ENCODE results near the gene ISL1.

DNA sequence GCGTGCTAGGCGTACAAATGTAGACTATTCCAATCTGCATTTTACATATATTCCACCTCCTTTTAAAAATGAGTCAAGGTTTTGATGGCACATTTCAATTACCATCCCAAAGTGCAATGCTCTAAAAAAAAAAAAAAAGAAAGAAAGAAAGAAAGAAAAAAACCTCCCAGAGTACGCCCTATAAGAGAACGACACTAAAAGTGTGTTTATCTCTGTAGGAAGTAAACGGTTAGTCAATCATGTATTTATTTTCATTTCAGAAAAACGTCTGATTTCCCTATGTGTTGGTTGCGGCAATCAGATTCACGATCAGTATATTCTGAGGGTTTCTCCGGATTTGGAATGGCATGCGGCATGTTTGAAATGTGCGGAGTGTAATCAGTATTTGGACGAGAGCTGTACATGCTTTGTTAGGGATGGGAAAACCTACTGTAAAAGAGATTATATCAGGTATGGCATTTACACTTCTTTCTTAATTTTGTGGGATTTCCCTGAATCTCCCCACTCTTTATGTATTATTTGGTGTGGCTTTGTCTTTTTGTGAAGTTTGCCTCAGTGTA lies 1.1 kb downstream of the ISL1 start:
- no peak for TF ChIP-seq EP300 (IDR thresholded peaks at IDR 0.05; ENCODE audit: borderline replicate concordance)
- TF ChIP-seq RAD21 (IDR thresholded peaks at IDR 0.05; ENCODE audit: low read depth): no peak
- TF ChIP-seq CREB1 (IDR thresholded peaks at IDR 0.05; ENCODE audit: low read depth): no peak
- TF ChIP-seq TAF1 (IDR thresholded peaks at IDR 0.05; ENCODE audit: low read depth): no peak
- TF ChIP-seq, protein P1, sequence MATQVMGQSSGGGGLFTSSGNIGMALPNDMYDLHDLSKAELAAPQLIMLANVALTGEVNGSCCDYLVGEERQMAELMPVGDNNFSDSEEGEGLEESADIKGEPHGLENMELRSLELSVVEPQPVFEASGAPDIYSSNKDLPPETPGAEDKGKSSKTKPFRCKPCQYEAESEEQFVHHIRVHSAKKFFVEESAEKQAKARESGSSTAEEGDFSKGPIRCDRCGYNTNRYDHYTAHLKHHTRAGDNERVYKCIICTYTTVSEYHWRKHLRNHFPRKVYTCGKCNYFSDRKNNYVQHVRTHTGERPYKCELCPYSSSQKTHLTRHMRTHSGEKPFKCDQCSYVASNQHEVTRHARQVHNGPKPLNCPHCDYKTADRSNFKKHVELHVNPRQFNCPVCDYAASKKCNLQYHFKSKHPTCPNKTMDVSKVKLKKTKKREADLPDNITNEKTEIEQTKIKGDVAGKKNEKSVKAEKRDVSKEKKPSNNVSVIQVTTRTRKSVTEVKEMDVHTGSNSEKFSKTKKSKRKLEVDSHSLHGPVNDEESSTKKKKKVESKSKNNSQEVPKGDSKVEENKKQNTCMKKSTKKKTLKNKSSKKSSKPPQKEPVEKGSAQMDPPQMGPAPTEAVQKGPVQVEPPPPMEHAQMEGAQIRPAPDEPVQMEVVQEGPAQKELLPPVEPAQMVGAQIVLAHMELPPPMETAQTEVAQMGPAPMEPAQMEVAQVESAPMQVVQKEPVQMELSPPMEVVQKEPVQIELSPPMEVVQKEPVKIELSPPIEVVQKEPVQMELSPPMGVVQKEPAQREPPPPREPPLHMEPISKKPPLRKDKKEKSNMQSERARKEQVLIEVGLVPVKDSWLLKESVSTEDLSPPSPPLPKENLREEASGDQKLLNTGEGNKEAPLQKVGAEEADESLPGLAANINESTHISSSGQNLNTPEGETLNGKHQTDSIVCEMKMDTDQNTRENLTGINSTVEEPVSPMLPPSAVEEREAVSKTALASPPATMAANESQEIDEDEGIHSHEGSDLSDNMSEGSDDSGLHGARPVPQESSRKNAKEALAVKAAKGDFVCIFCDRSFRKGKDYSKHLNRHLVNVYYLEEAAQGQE (IDR thresholded peaks at IDR 0.05; ENCODE audit: low read depth): no peak
- no peak for TF ChIP-seq TCF12 (IDR thresholded peaks at IDR 0.05; ENCODE audit: low read depth)
- no peak for TF ChIP-seq EGR1 (IDR thresholded peaks at IDR 0.05)
- TF ChIP-seq FOXM1 (IDR thresholded peaks at IDR 0.05; ENCODE audit: borderline replicate concordance, low read depth): no peak
